Fibroblast of villous mesenchyme (primary cell): ENCODE data around the gene ZSCAN20. TPM values are rescaled to one million over a fixed set of nuclear protein-coding genes. Genes with fewer than 3 reads are reported as not detected.

Experiments
- DNase-seq: peaks from one replicate; pipeline ENCODE4 v3.0.0-alpha.2; 2010; ENCODE audit warnings: low read depth
- H3K4me3 ChIP-seq: 2 replicates; pipeline ENCODE4 v1.5.1; 2011; ENCODE audit warnings: low read depth, mild to moderate bottlenecking, low read length
- CTCF ChIP-seq: IDR thresholded peaks from 2 replicates; pipeline ENCODE4 v1.5.1; 2012; ENCODE audit warnings: low read depth, mild to moderate bottlenecking, low read length; ENCODE audit not compliant: insufficient read depth
- total RNA-seq: library from RNA; depleted of rRNA; stranded (reverse); fragments of >200 nt; gene quantifications from 2 replicates; pipeline ENCODE4 v1.2.3, GENCODE V29; 2012

Gene ZSCAN20
- total RNA-seq, 1 donor: 10.4 TPM

GRCh38 chr1:33519240-33519884, 46.9 kb downstream of the ZSCAN20 start:
- no peak for DNase-seq
- no peak for TF ChIP-seq CTCF
- no peak overlapping the region for H3K4me3 ChIP-seq

DNA sequence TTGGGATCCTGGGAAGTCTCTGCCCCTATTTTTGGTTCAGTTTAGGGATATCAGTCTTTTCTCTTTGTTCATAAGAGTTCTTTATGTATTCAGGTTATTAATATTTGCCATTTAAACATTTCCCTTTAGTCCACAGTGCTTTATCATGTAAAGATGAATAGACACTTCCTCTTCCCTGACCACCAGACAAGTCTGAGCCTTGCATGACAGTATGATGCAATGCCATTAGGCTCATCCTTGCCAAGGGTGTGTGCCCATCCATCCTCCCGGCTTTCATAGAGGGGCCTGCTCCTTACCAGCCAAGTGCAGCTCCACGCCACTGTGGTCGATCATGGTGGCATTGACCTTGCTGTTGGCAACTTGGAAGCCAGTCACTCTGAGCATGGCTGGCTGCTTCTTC, 52.1 kb downstream of the ZSCAN20 start:
- DNase-seq: no peak
- no peak for TF ChIP-seq CTCF
- no peak overlapping the region for H3K4me3 ChIP-seq

DNA sequence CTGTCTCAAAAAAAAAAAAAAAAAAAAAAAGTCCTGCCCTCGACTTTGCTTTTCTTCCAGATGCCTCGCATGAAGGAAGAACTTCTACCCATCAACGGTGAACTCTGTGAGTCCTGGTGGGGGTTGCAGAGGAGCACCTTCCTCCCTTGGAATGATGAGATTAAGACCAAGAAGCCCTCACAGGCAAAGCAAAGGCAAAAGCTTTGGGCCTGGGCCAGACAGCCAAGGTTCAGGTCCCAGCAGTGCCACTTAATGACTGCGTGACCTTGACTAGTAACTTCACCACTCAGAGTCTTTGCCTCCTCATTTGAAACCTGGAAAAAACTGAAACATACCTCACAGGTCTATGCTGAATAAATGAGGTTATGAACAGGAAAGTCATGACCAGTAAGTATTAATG, 55.5 kb downstream of the ZSCAN20 start:
- no peak for TF ChIP-seq CTCF
- DNase-seq: no peak
- H3K4me3 ChIP-seq: no peak overlapping the region

GRCh38 chr1:33529957-33530356, 57.5 kb downstream of the ZSCAN20 start:
- DNase-seq: no peak

DNA sequence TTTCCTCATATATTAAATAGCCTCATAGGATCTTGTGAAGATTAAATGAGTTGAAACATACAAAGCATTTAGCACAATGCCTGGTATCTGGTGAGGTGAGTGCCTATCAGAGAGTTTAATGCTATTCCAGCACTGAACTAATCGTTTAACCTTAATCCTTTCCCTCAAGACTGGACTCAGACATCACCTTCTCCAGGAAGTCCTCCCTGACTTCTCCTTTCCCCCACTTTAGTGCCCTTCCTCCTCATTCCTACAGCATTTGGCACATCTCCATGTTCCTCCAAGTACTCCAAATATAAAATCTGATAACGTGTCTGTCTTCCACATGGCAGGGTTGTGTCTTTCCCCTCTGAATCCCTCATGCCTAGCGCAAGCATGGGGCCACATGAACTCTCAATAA, 59.8 kb downstream of the ZSCAN20 start:
- no peak for TF ChIP-seq CTCF
- DNase-seq: no peak
- no peak overlapping the region for H3K4me3 ChIP-seq

More at GRCh38 chr1:33529957-33530356, 57.5 kb downstream of the ZSCAN20 start:
- no peak overlapping the region for H3K4me3 ChIP-seq
- no peak for TF ChIP-seq CTCF

DNA sequence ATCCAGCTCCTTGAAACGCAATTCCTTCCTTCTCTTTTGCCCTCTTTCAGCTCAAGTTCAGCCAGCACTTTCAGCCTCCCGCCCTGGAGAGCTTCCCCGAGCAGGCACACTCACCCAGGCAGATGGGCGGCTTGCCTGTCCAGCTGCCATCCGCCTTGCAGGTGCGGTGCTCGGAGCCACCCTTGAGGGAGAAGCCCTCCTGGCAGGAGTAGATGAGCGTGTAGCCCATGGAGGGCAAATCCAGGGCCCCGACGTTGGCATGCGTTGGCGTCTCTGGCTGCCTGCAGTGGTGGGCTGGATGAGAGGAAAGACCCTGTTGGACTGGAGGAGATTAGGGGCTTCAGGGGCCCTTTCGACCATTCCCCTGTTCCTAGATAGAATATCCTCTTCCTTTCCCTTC, 60.5 kb downstream of the ZSCAN20 start:
- TF ChIP-seq CTCF: no peak
- DNase-seq: no peak
- H3K4me3 ChIP-seq: no peak overlapping the region

GRCh38 chr1:33535334-33535733, 62.9 kb downstream of the ZSCAN20 start:
- H3K4me3 ChIP-seq: no peak overlapping the region
- no peak for TF ChIP-seq CTCF
- no peak for DNase-seq
